A673 (cell line): Measurements from ENCODE around the gene SHC1.

Source experiments
- EZH2 ChIP-seq: fragments of 200-600 bp; sonication (generic); IDR thresholded peaks from 2 replicates; pipeline ENCODE4 v1.6.1; 2017; ENCODE audit warnings: borderline replicate concordance, low read depth, mild to moderate bottlenecking, mixed read lengths, antibody characterized with exemption, low read length; ENCODE audit not compliant: poor library complexity, severe bottlenecking
- TF ChIP-seq, protein P1 (sequence below): fragments of 300-800, 200-600 bp; sonication (generic); conservative IDR thresholded peaks from 2 replicates; pipeline ENCODE4 v1.5.1; 2017; ENCODE audit warnings: low read depth, mild to moderate bottlenecking, antibody characterized with exemption, low read length, moderate library complexity, mixed read lengths

DNA sequence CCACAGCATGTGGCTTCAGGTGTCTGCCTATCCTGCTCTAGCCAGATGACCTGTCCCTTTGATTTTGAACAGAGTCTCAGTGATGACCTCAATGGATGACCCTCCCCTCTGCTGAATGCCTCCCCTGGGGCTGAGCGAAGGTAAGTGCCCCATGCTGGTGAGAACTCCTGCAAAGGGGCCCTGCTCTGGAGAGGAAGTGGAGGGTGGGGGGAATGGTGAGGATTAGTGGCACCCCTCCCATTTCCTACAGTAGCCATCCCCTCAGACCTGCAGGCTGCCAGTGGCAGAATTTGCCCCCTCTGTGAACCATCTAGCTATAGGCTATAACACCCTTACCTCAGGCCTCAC, 30.4 kb downstream of the SHC1 start:
- TF ChIP-seq, protein P1, sequence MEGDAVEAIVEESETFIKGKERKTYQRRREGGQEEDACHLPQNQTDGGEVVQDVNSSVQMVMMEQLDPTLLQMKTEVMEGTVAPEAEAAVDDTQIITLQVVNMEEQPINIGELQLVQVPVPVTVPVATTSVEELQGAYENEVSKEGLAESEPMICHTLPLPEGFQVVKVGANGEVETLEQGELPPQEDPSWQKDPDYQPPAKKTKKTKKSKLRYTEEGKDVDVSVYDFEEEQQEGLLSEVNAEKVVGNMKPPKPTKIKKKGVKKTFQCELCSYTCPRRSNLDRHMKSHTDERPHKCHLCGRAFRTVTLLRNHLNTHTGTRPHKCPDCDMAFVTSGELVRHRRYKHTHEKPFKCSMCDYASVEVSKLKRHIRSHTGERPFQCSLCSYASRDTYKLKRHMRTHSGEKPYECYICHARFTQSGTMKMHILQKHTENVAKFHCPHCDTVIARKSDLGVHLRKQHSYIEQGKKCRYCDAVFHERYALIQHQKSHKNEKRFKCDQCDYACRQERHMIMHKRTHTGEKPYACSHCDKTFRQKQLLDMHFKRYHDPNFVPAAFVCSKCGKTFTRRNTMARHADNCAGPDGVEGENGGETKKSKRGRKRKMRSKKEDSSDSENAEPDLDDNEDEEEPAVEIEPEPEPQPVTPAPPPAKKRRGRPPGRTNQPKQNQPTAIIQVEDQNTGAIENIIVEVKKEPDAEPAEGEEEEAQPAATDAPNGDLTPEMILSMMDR, result no peak
- TF ChIP-seq EZH2, result no peak
